ENCODE measurements around the gene ARL8B. TPM values are rescaled to one million over a fixed set of nuclear protein-coding genes. Genes with fewer than 3 reads are reported as not detected.

ARL8B gene
- total RNA-seq, 2 donors from 2014 or later: 40.8 to 51.4 TPM

- peak overlapping the region; percentile 25 for H3K27ac ChIP-seq
- no peaks in the 10 kb centered on the region for H3K4me1 ChIP-seq
- peak overlapping the region; percentile 99 for H3K4me3 ChIP-seq
- no peaks in the 10 kb centered on the region for H3K27me3 ChIP-seq
- peak overlapping the region in 1 of 2 donors; percentile 6 for H3K9ac ChIP-seq (ENCODE audit: low read depth in 2 of 2, low read length in 2 of 2)
- no peak for DNase-seq
- no peaks in the 10 kb centered on the region for H3K9me3 ChIP-seq
- intact Hi-C loops (cut with DNase I): loop anchor here (5.0 kb wide), 1 partner anchor 64 kb away; the partner anchor contains the start of gene ARL8B
- TF ChIP-seq CTCF (IDR thresholded peaks at IDR 0.05): no peak
- no peaks in the 10 kb centered on the region for H3K36me3 ChIP-seq
These were observed 64.2 kb downstream of the ARL8B start for GRCh38 chr3:5186089-5186857.

GRCh38 chr3:5186858-5187155 is 64.7 kb downstream of the ARL8B start:
- DNase-seq: no peak
- peak overlapping the region; percentile 64 to 71 for H3K9ac ChIP-seq (ENCODE audit: low read depth in 2 of 2, low read length in 2 of 2)
- H3K27me3 ChIP-seq: no peaks in the 10 kb centered on the region
- TF ChIP-seq CTCF (IDR thresholded peaks at IDR 0.05): no peak
- H3K4me1 ChIP-seq: no peaks in the 10 kb centered on the region
- intact Hi-C loops (cut with DNase I): loop anchor here (5.0 kb wide), 1 partner anchor 65 kb away; the partner anchor contains the start of gene ARL8B
- peak overlapping the region; percentile 25 for H3K27ac ChIP-seq
- peak overlapping the region; percentile 99 for H3K4me3 ChIP-seq
- H3K36me3 ChIP-seq: no peaks in the 10 kb centered on the region
- no peaks in the 10 kb centered on the region for H3K9me3 ChIP-seq

GRCh38 chr3:5187156-5187919 is 65.2 kb downstream of the ARL8B start, which contains the start of gene EDEM1:
Gene EDEM1, plus strand, starts transcription at chr3:5187707. Its CDS starts 99 bp downstream, at chr3:5187806.
- H3K4me1 ChIP-seq: no peaks in the 10 kb centered on the region
- H3K27me3 ChIP-seq: no peaks in the 10 kb centered on the region
- peak; percentile 97 for DNase-seq
- TF ChIP-seq CTCF (IDR thresholded peaks at IDR 0.05): no peak
- intact Hi-C loops (cut with DNase I): loop anchor here (5.0 kb wide), 1 partner anchor 65 kb away; the partner anchor contains the start of gene ARL8B
- H3K36me3 ChIP-seq: no peaks in the 10 kb centered on the region
- peak within 1 kb of the TSS; percentile 99 for H3K4me3 ChIP-seq
- peak within 1 kb of the TSS; percentile 90 to 98 for H3K9ac ChIP-seq (ENCODE audit: low read depth in 2 of 2, low read length in 2 of 2)
- no peaks in the 10 kb centered on the region for H3K9me3 ChIP-seq
- peak within 1 kb of the TSS; percentile 99 for H3K27ac ChIP-seq

- Histone ChIP-seq H3K27me3 (no peaks in the 10 kb centered on the region), H3K4me1 (no peaks in the 10 kb centered on the region), H3K9me3 (no peaks in the 10 kb centered on the region), H3K4me3 (peak overlapping the region; percentile 99), H3K9ac (ENCODE audit: low read depth in 2 of 2, low read length in 2 of 2) (peak overlapping the region; percentile 90 to 98), H3K27ac (peak overlapping the region; percentile 99), H3K36me3 (no peaks in the 10 kb centered on the region)
- intact Hi-C loops (cut with DNase I): loop anchor here (5.0 kb wide), 1 partner anchor 66 kb away; the partner anchor contains the start of gene ARL8B
- TF ChIP-seq CTCF (IDR thresholded peaks at IDR 0.05): no peak
- peak; percentile 44 for DNase-seq
These were observed 65.9 kb downstream of the ARL8B start for GRCh38 chr3:5187920-5188418.
